Nephron (organoid): ENCODE results near the gene TEX52.

Source experiments
- H3K27ac Mint-ChIP-seq, 3 experiments: 2 replicates each; pipeline ENCODE4 v1.8.0; 2020; ENCODE audit warnings: mixed read lengths in 3 of 3, mild to moderate bottlenecking in 2 of 3, moderate library complexity in 1 of 3
- H3K27me3 Mint-ChIP-seq: 2 replicates; pipeline ENCODE4 v1.8.0; 2021; ENCODE audit warnings: low read depth, mild to moderate bottlenecking, moderate library complexity, mixed read lengths
- H3K36me3 Mint-ChIP-seq: 2 replicates; pipeline ENCODE4 v1.8.0; 2020; ENCODE audit warnings: low read depth, mixed read lengths
- H3K4me1 Mint-ChIP-seq: 2 replicates; pipeline ENCODE4 v1.8.0; 2020; ENCODE audit warnings: mixed read lengths
- H3K4me3 Mint-ChIP-seq, 3 experiments: 2 replicates each; pipeline ENCODE4 v1.8.0; 2020; ENCODE audit warnings: mild to moderate bottlenecking in 3 of 3, mixed read lengths in 3 of 3, moderate library complexity in 2 of 3
- H3K9me3 Mint-ChIP-seq: 2 replicates; pipeline ENCODE4 v1.8.0; 2020; ENCODE audit warnings: mixed read lengths
- CTCF ChIP-seq, 3 experiments: fragments of 200-600 bp; sonication (generic); IDR thresholded peaks; one replicate each; pipeline ENCODE4 v1.5.0; 2021; ENCODE audit warnings: antibody characterized with exemption in 3 of 3; ENCODE audit not compliant: unreplicated experiment in 3 of 3

The TEX52 gene

GRCh38 chr12:2833327-2833726 is 23.5 kb downstream of the TEX52 start:
- H3K9me3 Mint-ChIP-seq = no peaks in the 10 kb centered on the region
- peaks cover 40% of the 10 kb centered on the region for H3K4me1 Mint-ChIP-seq
- peak overlapping the region; percentile 85 to 95 (median 88) for H3K27ac Mint-ChIP-seq
- H3K27me3 Mint-ChIP-seq = no peaks in the 10 kb centered on the region
- TF ChIP-seq CTCF (IDR thresholded peaks at IDR 0.05; ENCODE audit: unreplicated experiment in 3 of 3) = no peak
- peaks cover 39% of the 10 kb centered on the region for H3K36me3 Mint-ChIP-seq
- H3K4me3 Mint-ChIP-seq = peak overlapping the region; percentile 76 to 80 (median 80)

GRCh38 chr12:2832550-2833127 is 24.2 kb downstream of the TEX52 start:
- Mint-ChIP-seq H3K4me1 (peaks cover 40% of the 10 kb centered on the region), H3K36me3 (peaks cover 44% of the 10 kb centered on the region), H3K9me3 (no peaks in the 10 kb centered on the region), H3K27ac (peak overlapping the region; percentile 85 to 95 (median 88)), H3K27me3 (no peaks in the 10 kb centered on the region), H3K4me3 (peak overlapping the region; percentile 40 to 80 (median 76))
- no peak for TF ChIP-seq CTCF (IDR thresholded peaks at IDR 0.05; ENCODE audit: unreplicated experiment in 3 of 3)

GRCh38 chr12:2829275-2829674 is 27.6 kb downstream of the TEX52 start:
- Mint-ChIP-seq H3K9me3 (no peaks in the 10 kb centered on the region), H3K4me3 (no peak overlapping the region), H3K4me1 (peaks cover 21% of the 10 kb centered on the region)

GRCh38 chr12:2826721-2827515 is 29.9 kb downstream of the TEX52 start:
- Mint-ChIP-seq H3K9me3 (no peaks in the 10 kb centered on the region), H3K4me3 (no peak overlapping the region), H3K27ac (peak overlapping the region in 1 of 3 experiments; percentile 39), H3K36me3 (peaks cover 81% of the 10 kb centered on the region), H3K4me1 (peaks cover 7% of the 10 kb centered on the region), H3K27me3 (no peaks in the 10 kb centered on the region)
- no peak for TF ChIP-seq CTCF (IDR thresholded peaks at IDR 0.05; ENCODE audit: unreplicated experiment in 3 of 3)

More at GRCh38 chr12:2829275-2829674, 27.6 kb downstream of the TEX52 start:
- Mint-ChIP-seq H3K27ac (no peak overlapping the region), H3K27me3 (no peaks in the 10 kb centered on the region), H3K36me3 (peaks cover 67% of the 10 kb centered on the region)
- no peak for TF ChIP-seq CTCF (IDR thresholded peaks at IDR 0.05; ENCODE audit: unreplicated experiment in 3 of 3)

GRCh38 chr12:2826036-2826435 is 30.8 kb downstream of the TEX52 start:
- no peak overlapping the region for H3K4me3 Mint-ChIP-seq
- no peak for TF ChIP-seq CTCF (IDR thresholded peaks at IDR 0.05; ENCODE audit: unreplicated experiment in 3 of 3)
- peaks cover 82% of the 10 kb centered on the region for H3K36me3 Mint-ChIP-seq
- peaks cover 7% of the 10 kb centered on the region for H3K4me1 Mint-ChIP-seq
- peak overlapping the region in 1 of 3 experiments; percentile 39 for H3K27ac Mint-ChIP-seq
- no peaks in the 10 kb centered on the region for H3K27me3 Mint-ChIP-seq
- H3K9me3 Mint-ChIP-seq = no peaks in the 10 kb centered on the region
